ENCODE results near the gene FSD2.

The FSD2 gene

GRCh38 chr15:82805994-82806406 lies at the start of gene FSD2:
FSD2 (minus strand) TSS chr15:82806069; CDS start chr15:82787390, 18,679 bp downstream.
- DNase-seq (ENCODE audit: low read depth, low spot score): peak; percentile 6

DNA sequence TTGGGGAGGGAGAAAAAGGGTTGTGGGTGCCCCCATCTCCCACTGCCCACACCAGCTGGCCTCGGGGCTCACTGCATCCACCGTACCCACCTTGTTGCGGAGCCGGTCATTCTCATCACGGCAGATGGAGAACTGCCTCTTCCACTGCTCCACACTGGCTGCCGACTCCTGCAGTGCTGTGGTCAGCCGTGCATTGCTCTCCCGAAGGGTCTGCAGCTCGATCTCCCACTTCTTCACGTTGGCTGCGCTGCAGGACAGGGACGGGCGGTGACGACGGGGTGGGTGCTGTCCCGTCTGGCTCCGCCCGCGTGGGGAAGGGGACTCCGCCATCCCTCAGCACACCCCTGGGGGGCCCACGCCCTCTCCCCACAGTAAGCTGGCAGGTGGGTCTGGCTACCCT lies 48.7 kb upstream of the FSD2 start:
- DNase-seq (ENCODE audit: low read depth, low spot score): no peak

- DNase-seq (ENCODE audit: low read depth, low spot score): no peak
These were observed 47.2 kb upstream of the FSD2 start for GRCh38 chr15:82852941-82853561.

- no peak for DNase-seq (ENCODE audit: low read depth, low spot score)
These were observed 46.2 kb upstream of the FSD2 start for GRCh38 chr15:82851981-82852511.

DNA sequence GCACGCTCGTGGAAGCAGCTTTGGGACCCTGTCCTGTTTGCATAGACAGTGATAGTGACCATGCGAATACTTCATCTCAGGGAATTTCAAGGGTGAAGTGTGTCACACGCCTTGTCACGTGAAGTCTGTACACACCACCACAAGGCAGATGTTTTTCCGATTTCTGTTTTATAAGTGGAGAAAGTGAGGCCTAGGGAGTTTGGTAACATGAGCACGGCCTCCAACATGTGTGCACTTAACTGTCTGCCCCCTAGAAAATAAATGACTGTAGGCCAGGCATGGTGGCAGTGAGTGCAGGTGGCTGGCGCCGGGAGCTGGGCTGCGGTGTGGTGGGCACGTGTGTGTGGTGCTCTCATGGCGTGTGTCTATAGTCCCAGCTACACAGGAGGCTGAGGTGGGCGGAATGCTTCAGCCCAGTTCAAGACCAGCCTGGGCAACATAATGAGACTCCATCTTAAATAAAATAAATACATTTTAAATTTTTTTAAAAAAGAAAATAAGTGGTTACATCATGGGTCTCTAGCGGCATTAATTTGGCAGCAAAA lies 45.5 kb upstream of the FSD2 start:
- no peak for DNase-seq (ENCODE audit: low read depth, low spot score)

- DNase-seq (ENCODE audit: low read depth, low spot score): no peak
These were observed 44.9 kb upstream of the FSD2 start for GRCh38 chr15:82850731-82851130.

GRCh38 chr15:82849556-82850512 lies 44.0 kb upstream of the FSD2 start:
- DNase-seq (ENCODE audit: low read depth, low spot score): peak; percentile 97

GRCh38 chr15:82848241-82848993 lies 42.5 kb upstream of the FSD2 start:
- no peak for DNase-seq (ENCODE audit: low read depth, low spot score)

DNA sequence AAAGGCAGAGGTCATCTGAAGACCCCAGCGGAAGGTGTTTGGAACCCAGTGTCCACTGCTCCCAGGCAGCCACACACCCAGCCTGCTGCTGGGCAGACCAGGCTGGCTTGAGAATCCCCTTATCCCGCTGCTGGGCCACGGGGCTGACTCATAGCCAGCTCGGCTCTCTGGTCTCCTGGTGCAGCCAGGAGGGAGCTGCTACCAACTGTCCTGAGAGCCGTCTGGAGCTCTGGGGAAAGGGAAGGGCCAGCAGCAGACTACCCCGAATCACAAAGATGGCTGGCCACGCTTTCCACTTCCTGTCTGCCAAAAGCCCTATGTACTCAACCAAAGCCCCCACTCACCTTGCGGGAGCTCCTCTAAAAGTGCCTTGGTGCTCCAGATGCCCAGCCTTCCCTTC lies 41.8 kb upstream of the FSD2 start:
- peak; percentile 23 for DNase-seq (ENCODE audit: low read depth, low spot score)

- DNase-seq (ENCODE audit: low read depth, low spot score): no peak
These were observed 40.8 kb upstream of the FSD2 start for GRCh38 chr15:82846621-82847020.

DNA sequence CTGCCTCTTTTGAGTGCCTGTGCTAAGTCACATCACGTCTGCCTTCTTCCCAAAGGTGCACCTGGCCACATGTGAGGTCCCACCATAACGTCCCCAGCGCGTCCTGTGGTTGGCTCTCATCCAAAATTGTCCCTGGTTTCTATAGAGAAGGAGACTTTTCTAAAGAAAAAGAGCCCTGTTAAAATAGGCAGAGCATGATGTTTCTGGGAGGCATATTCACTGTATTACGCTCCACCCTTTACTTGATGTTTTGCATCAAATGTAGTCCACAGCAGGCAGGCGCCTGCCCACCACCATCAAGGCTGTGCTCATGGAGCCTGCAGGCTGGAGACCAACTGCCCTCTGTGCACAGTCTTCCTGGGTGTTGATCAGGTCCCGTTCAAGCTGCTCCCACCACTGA lies 39.8 kb upstream of the FSD2 start:
- DNase-seq (ENCODE audit: low read depth, low spot score): no peak

GRCh38 chr15:82843566-82843965 lies 37.7 kb upstream of the FSD2 start:
- DNase-seq (ENCODE audit: low read depth, low spot score): no peak

GRCh38 chr15:82840166-82840565 lies 34.3 kb upstream of the FSD2 start:
- no peak for DNase-seq (ENCODE audit: low read depth, low spot score)

GRCh38 chr15:82839136-82839535 lies 33.3 kb upstream of the FSD2 start:
- no peak for DNase-seq (ENCODE audit: low read depth, low spot score)

DNA sequence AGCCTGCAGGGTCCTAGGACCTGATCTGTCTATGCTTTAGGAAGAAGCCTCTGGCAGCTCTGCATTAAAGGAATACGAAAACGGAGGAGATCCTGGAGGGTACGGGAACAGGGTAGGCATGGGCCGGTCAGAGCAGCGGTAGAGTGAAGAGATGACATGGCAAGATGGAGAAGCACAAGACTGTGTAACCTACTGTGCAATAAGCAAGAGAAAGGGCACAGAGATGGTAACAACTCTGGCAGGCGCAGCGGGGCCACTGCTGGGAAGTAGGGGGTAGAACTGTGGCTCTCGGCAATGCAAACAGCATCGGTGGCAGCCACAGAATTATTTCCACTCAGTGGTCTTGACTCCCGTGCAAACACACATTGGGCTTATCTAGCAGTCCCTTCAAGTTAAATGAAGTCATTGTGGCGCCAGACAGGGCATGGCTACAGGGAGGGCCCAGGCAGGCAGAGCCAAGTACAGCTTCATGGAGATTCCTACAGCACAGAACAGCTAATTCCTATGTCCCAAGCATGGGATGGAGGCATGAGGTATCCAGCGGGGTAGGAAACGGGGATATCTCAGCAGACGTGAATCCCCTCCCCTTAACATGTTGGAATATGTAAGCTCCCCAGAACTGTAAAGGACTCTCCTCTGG lies 32.3 kb upstream of the FSD2 start:
- no peak for DNase-seq (ENCODE audit: low read depth, low spot score)

DNA sequence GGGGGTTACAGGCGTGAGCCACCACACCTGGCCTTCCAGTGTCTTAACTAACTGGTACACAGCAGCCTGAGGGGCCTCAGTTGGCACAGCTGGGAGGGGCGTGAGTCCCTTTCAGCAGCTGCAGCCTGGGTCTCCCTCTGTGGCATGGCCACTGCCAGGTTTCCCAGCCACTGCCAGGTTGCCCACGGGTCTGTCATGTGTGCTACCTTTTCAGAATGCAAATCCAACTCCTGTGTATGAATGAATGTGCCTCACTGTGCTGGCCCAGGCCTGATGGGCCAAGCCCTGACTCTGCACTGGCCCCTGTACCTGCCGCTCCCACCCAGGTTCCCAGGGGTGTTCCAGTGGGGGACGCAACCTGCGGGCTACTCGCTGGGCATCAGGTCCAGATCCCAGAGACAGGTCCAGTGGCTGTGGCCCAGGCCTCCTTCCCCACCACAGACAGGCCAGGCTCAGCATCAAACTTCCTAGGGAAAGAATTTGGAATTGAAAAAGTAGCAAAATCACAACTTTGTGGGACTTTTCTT lies 29.6 kb upstream of the FSD2 start:
- DNase-seq (ENCODE audit: low read depth, low spot score): no peak

DNA sequence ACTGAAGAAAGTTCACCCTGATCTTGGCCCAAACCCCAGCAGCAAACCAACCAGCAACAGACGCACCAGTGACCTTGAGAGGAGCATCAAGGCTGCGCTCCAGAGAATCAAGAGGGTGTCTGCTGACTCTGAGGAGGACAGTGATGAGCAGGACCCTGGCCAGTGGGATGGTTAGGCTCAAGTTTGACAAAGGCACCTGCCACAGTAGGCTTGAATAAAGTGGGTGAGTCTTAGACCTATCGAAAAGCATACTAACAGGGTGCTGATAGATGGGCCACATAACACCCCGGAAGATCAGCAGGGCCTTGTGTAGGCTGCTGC lies 27.5 kb upstream of the FSD2 start:
- no peak for DNase-seq (ENCODE audit: low read depth, low spot score)

GRCh38 chr15:82832601-82833361 lies 26.9 kb upstream of the FSD2 start:
- no peak for DNase-seq (ENCODE audit: low read depth, low spot score)

DNA sequence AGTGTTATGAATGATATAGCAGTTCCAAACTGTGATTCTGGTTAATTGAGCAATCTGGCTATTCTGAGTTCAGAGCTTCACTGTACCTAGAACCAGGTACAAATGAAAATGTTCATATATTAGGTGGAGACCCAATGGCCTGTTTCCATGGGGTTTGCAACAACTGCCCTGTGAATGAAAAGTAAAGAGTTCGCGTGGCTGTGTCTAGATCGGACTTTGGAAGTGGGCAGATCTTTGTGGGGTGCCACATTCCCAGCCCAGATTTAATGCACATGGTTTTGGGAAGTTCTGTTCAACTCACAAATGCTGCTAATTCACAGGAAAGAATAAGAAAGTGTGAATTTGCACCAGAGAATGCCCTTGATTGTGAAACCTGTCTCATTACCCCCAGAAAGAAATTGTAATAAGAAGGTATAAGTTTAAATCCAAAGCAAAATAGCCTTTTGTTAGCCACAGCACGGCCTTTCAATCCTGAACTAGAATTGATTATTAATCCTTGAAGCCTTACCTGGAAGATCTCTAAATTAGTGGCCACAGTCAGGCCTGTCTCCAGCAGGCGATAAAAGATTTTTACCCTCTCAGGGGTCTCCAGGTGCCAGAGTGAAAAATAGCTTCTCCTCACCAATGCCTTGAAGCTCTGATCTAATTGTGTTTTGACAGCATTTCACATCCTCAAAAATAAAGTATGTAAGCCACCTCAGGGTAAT lies 26.2 kb upstream of the FSD2 start:
- no peak for DNase-seq (ENCODE audit: low read depth, low spot score)

Measured in ELF-1 (cell line).